B cell (primary cell): ENCODE data around the gene PIK3IP1.

ENCODE experiments used
- CTCF ChIP-seq: fragments of 200-600 bp; IDR thresholded peaks from one replicate; pipeline ENCODE4 v1.8.0; 2022; ENCODE audit warnings: antibody characterized with exemption, mild to moderate bottlenecking
- EZH2 ChIP-seq: IDR thresholded peaks from 2 replicates; pipeline ENCODE4 v1.6.1; 2012; ENCODE audit warnings: borderline replicate concordance, low read depth, mild to moderate bottlenecking, moderate library complexity, low read length; ENCODE audit not compliant: insufficient read depth, poor library complexity, severe bottlenecking

- TF ChIP-seq CTCF (no peak), EZH2 (no peak)
Measured at GRCh38 chr22:31233001-31233400, 59.3 kb downstream of the PIK3IP1 start.
